CD4-positive, alpha-beta T cell (primary cell): Measurements from ENCODE around the gene SYNJ2BP. TPM values are rescaled to one million over a fixed set of nuclear protein-coding genes. Genes with fewer than 3 reads are reported as not detected.

Experiments
- ATAC-seq: fragments of 200-7000 bp; cut with Tn5 transposase; one replicate; pipeline ENCODE4 v1.10.0; 2022; ENCODE audit warnings: mild to moderate bottlenecking; ENCODE audit not compliant: poor library complexity
- CTCF ChIA-PET: fragments of 350-600 bp; sonication (Branson Sonifier 250); formaldehyde crosslinking; loops from one replicate; lab custom pipeline; 2021; ENCODE audit warnings: antibody characterized with exemption, inconsistent platforms; lab: Charles Lee
- POLR2A ChIA-PET: fragments of 350-600 bp; sonication (Branson Sonifier 250); formaldehyde crosslinking; loops from one replicate; lab custom pipeline; 2021; ENCODE audit warnings: antibody characterized with exemption, inconsistent platforms; lab: Charles Lee
- DNase-seq, 14 experiments: peaks; one replicate each; pipeline ENCODE4 v3.0.0-alpha.2; 2013 to 2020; ENCODE audit warnings: mixed read lengths in 2 of 14
- H3K27ac ChIP-seq, 2 donors: one replicate each; pipeline versions ENCODE4 v1.5.1 to v1.7.0; 2013; ENCODE audit warnings: low read length in 2 of 2, low read depth in 1 of 2, mild to moderate bottlenecking in 1 of 2
- H3K27me3 ChIP-seq, 2 experiments: 1 replicate in 1 of 2; 2 replicates in 1 of 2; pipeline versions ENCODE4 v1.6.1 to v1.7.0; 2013; ENCODE audit warnings: low read length in 2 of 2, control low read depth in 1 of 2, mild to moderate bottlenecking in 1 of 2, moderate library complexity in 1 of 2; ENCODE audit not compliant: insufficient read depth in 2 of 2, control insufficient read depth in 1 of 2
- H3K36me3 ChIP-seq: one replicate; pipeline ENCODE4 v1.6.1; 2013; ENCODE audit warnings: low read length, control low read depth; ENCODE audit not compliant: insufficient read depth
- H3K4me1 ChIP-seq: one replicate; pipeline ENCODE4 v1.6.1; 2013; ENCODE audit warnings: low read length, control low read depth; ENCODE audit not compliant: insufficient read depth
- H3K4me3 ChIP-seq: one replicate; pipeline ENCODE4 v1.5.1; 2013; ENCODE audit warnings: mild to moderate bottlenecking, low read length, moderate library complexity
- H3K9me3 ChIP-seq, 2 experiments: 1 replicate in 1 of 2; 2 replicates in 1 of 2; pipeline versions ENCODE4 v1.6.1 to v1.7.0; 2013; ENCODE audit warnings: low read length in 2 of 2, mild to moderate bottlenecking in 2 of 2, control low read depth in 1 of 2, moderate library complexity in 1 of 2; ENCODE audit not compliant: control insufficient read depth in 1 of 2, insufficient read depth in 1 of 2
- H3K27ac Mint-ChIP-seq: one replicate; pipeline ENCODE4 v1.8.0; 2020; ENCODE audit warnings: mixed read lengths
- H3K27me3 Mint-ChIP-seq: one replicate; pipeline ENCODE4 v1.8.0; 2021; ENCODE audit warnings: mixed read lengths
- H3K36me3 Mint-ChIP-seq: one replicate; pipeline ENCODE4 v1.8.0; 2021; ENCODE audit warnings: low read depth, mixed read lengths
- H3K4me1 Mint-ChIP-seq: one replicate; pipeline ENCODE4 v1.8.0; 2021; ENCODE audit warnings: low read depth, mixed read lengths
- H3K4me3 Mint-ChIP-seq: one replicate; pipeline ENCODE4 v1.8.0; 2020; ENCODE audit warnings: mild to moderate bottlenecking, mixed read lengths
- H3K9me3 Mint-ChIP-seq: one replicate; pipeline ENCODE4 v1.8.0; 2020; ENCODE audit warnings: mixed read lengths
- intact Hi-C, 2 experiments: fragments of 100-400 bp; cut with DNase I in 1 of 2; cut with micrococcal nuclease in 1 of 2; formaldehyde crosslinking; loops; one replicate each; pipeline versions ENCODE4 v1.15.1 to v1.9.0; 2023 to 2025; cut with DNase I, micrococcal nuclease
- total RNA-seq, 174 experiments: library from RNA in 2 of 174; stranded (reverse) in 2 of 174; gene quantifications; one replicate each; pipeline ENCODE4 v1.2.3 and lab custom pipeline; 2021 to 2026
- TF ChIP-seq, protein P1 (sequence below): fragments of 200-600 bp; IDR thresholded peaks from one replicate; pipeline ENCODE4 v1.8.0; 2022; ENCODE audit warnings: antibody characterized with exemption, mild to moderate bottlenecking

The SYNJ2BP gene
- total RNA-seq, 2 experiments from 2014 or later: 8.8 to 8.9 TPM

GRCh38 chr14:70401643-70402042, 15.2 kb downstream of the SYNJ2BP start:
- intact Hi-C loops: no loop called here
- CTCF ChIA-PET: interaction anchor here (0.7 kb wide), 1 partner anchor 41 kb away, joined by 3 read pairs; no protein-coding TSS in a partner anchor
- peaks cover 23% of the 10 kb centered on the region for H3K36me3 ChIP-seq
- DNase-seq (no peak), ATAC-seq (no peak)
- Mint-ChIP-seq H3K9me3 (no peaks in the 10 kb centered on the region), H3K4me3 (no peak overlapping the region), H3K27me3 (no peaks in the 10 kb centered on the region), H3K27ac (no peak overlapping the region), H3K36me3 (peaks cover 64% of the 10 kb centered on the region), H3K4me1 (peaks cover 39% of the 10 kb centered on the region)
- peaks cover 0 to 11% of the 10 kb centered on the region in 2 experiments for H3K9me3 ChIP-seq
- peaks cover 5% of the 10 kb centered on the region for H3K4me1 ChIP-seq
- TF ChIP-seq, protein P1, sequence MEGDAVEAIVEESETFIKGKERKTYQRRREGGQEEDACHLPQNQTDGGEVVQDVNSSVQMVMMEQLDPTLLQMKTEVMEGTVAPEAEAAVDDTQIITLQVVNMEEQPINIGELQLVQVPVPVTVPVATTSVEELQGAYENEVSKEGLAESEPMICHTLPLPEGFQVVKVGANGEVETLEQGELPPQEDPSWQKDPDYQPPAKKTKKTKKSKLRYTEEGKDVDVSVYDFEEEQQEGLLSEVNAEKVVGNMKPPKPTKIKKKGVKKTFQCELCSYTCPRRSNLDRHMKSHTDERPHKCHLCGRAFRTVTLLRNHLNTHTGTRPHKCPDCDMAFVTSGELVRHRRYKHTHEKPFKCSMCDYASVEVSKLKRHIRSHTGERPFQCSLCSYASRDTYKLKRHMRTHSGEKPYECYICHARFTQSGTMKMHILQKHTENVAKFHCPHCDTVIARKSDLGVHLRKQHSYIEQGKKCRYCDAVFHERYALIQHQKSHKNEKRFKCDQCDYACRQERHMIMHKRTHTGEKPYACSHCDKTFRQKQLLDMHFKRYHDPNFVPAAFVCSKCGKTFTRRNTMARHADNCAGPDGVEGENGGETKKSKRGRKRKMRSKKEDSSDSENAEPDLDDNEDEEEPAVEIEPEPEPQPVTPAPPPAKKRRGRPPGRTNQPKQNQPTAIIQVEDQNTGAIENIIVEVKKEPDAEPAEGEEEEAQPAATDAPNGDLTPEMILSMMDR: no peak
- no peak overlapping the region for H3K4me3 ChIP-seq
- H3K27me3 ChIP-seq: no peaks in the 10 kb centered on the region
- H3K27ac ChIP-seq: no peak overlapping the region
- POLR2A ChIA-PET: no interaction called here

DNA sequence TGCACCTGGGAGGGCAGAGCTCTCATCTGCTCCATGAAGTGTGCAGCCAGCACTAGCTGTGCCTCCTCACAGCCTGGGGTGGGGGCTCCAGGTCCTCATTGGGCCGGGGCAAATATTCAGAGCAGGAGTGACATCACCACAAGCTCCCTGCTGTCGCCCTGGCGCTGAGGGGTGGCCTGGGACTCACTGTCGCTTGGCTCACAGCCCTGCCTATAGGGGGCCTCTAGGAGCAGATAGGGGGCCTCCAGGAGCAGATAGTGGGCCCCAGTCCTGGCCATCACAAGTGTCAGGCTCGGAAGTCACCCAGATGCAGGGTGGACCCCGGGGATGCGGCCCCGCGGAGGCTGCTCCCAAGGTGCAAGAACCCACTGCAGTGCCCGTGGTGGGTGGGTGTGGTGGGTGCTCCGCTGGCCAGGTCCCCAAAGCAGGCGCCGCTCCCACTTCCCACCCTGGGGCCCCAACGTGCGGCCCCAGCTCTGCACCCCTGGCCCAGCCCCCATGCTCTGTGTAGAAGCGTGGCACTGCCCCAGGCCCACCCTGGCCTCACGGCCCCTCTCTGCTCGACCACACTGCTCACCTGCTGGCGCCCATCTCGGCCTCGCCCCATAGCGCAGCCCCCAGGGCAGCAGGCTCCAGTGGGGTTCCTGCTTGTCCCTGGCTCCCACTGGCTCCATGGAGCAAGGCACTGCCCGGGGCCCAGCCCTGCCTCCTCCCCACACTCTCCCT, 18.0 kb downstream of the SYNJ2BP start:
- H3K27ac Mint-ChIP-seq: no peak overlapping the region
- Histone ChIP-seq H3K27ac (no peak overlapping the region), H3K36me3 (peaks cover 23% of the 10 kb centered on the region), H3K4me1 (peaks cover 5% of the 10 kb centered on the region), H3K27me3 (no peaks in the 10 kb centered on the region), H3K9me3 (peaks cover 0 to 11% of the 10 kb centered on the region in 2 experiments), H3K4me3 (no peak overlapping the region)
- ATAC-seq (no peak), DNase-seq (no peak)
- POLR2A ChIA-PET: no interaction called here
- intact Hi-C loops: no loop called here
- H3K4me1 Mint-ChIP-seq: peaks cover 21% of the 10 kb centered on the region
- H3K9me3 Mint-ChIP-seq: no peaks in the 10 kb centered on the region
- H3K27me3 Mint-ChIP-seq: no peaks in the 10 kb centered on the region
- CTCF ChIA-PET: no interaction called here
- no peak overlapping the region for H3K4me3 Mint-ChIP-seq
- TF ChIP-seq, protein P1: no peak
- H3K36me3 Mint-ChIP-seq: peaks cover 58% of the 10 kb centered on the region

DNA sequence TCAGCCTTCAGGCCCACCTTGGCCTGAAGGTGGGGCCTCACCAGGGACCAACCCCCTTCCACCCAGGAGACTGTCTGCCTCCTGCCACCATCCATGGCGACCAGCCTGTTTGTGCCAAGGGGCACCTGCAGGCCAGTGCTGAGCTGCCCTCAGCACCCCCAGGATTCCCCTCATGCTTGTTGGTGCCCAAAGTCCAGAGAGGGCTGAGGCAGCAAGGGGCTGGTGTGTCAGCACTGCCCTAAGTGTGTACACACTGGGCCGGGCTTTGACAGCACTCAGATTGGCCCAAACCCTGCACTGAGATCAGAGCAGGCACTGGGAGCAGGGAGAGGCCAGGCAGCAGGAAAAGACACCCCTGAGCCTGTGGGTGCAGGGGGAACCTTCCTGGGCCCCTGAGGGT, 18.6 kb downstream of the SYNJ2BP start:
- Histone ChIP-seq H3K36me3 (peaks cover 23% of the 10 kb centered on the region), H3K4me1 (peaks cover 5% of the 10 kb centered on the region), H3K9me3 (peaks cover 0 to 11% of the 10 kb centered on the region in 2 experiments), H3K4me3 (no peak overlapping the region), H3K27ac (no peak overlapping the region), H3K27me3 (no peaks in the 10 kb centered on the region)
- Mint-ChIP-seq H3K4me1 (peaks cover 17% of the 10 kb centered on the region), H3K27ac (no peak overlapping the region), H3K9me3 (no peaks in the 10 kb centered on the region), H3K4me3 (no peak overlapping the region), H3K27me3 (no peaks in the 10 kb centered on the region), H3K36me3 (peaks cover 58% of the 10 kb centered on the region)
- intact Hi-C loops: no loop called here
- DNase-seq (no peak), ATAC-seq (no peak)
- ChIA-PET CTCF (no interaction called here), POLR2A (no interaction called here)
- TF ChIP-seq, protein P1: no peak
